GM12878 (cell line): ENCODE results near the gene MCEMP1. TPM values are rescaled to one million over a fixed set of nuclear protein-coding genes. Genes with fewer than 3 reads are reported as not detected.

Experiments used
- ATAC-seq: fragments of 200-7000 bp; cut with Tn5 transposase; 3 replicates; pipeline ENCODE4 v1.9.1; 2020; ENCODE audit warnings: mild to moderate bottlenecking, moderate library complexity
- BruUV-seq: library from RNA; stranded (reverse); fragments of 400-500 nt; replicated peaks from 2 replicates; lab custom pipeline; 2021; lab: Mats Ljungman, UMichigan
- CTCF ChIA-PET: fragments of 300-600 bp; sonication (Branson Sonifier 250); formaldehyde crosslinking; extraction: SDS; loops from one replicate; lab custom pipeline; 2021; ENCODE audit warnings: inconsistent platforms; lab: Yijun Ruan, JAX
- POLR2A ChIA-PET: fragments of 350-600 bp; formaldehyde crosslinking; extraction: SDS; loops from one replicate; lab custom pipeline; 2021; ENCODE audit warnings: inconsistent platforms; lab: Charles Lee
- RAD21 ChIA-PET: fragments of 300-600 bp; sonication (Branson Sonifier 250); formaldehyde crosslinking; loops from one replicate; lab custom pipeline; 2023; ENCODE audit warnings: antibody characterized with exemption; ENCODE audit not compliant: unreplicated experiment; lab: Charles Lee
- SMC1A ChIA-PET: fragments of 300-600 bp; sonication (Branson Sonifier 250); formaldehyde crosslinking; loops from one replicate; lab custom pipeline; 2023; ENCODE audit not compliant: unreplicated experiment, uncharacterized antibody; lab: Charles Lee
- DNase-seq: peaks from one replicate; pipeline ENCODE4 v3.0.0-alpha.2; 2011; ENCODE audit warnings: low read depth, low spot score
- FAIRE-seq: peaks from 3 replicates; lab custom pipeline; 2011; peaks lifted over from hg19 to GRCh38; lab: Jason Lieb, UNC
- H2AFZ ChIP-seq: 2 replicates; pipeline ENCODE4 v1.6.0; 2011; ENCODE audit warnings: low read depth, low read length, control low read depth; ENCODE audit not compliant: control insufficient read depth
- H3K27ac ChIP-seq: 2 replicates; pipeline ENCODE4 v1.5.1; 2011; ENCODE audit warnings: control low read depth; ENCODE audit not compliant: control insufficient read depth, insufficient read depth
- H3K27me3 ChIP-seq, 2 experiments: replicated peaks in 1 of 2; 2 replicates each; pipeline versions ENCODE4 v1.6.0 to v1.6.1; 2011; ENCODE audit warnings: low read length in 1 of 2; ENCODE audit not compliant: control insufficient read depth in 2 of 2, insufficient read depth in 2 of 2
- H3K36me3 ChIP-seq, 2 experiments: 2 replicates each; pipeline ENCODE4 v1.5.1; 2011; ENCODE audit warnings: low read length in 1 of 2; ENCODE audit not compliant: control insufficient read depth in 2 of 2, insufficient read depth in 2 of 2
- H3K4me1 ChIP-seq: 2 replicates; pipeline ENCODE4 v1.6.1; 2011; ENCODE audit warnings: mild to moderate bottlenecking, low read length, moderate library complexity, mixed read lengths; ENCODE audit not compliant: control insufficient read depth, insufficient read depth
- H3K4me2 ChIP-seq: 2 replicates; pipeline ENCODE4 v1.6.0; 2011; ENCODE audit warnings: control low read depth; ENCODE audit not compliant: control insufficient read depth, insufficient read depth
- H3K4me3 ChIP-seq: fragments of 200-600 bp; sonication (generic); 2 replicates; pipeline ENCODE4 v1.5.1; 2016
- H3K79me2 ChIP-seq: 2 replicates; pipeline ENCODE4 v1.6.0; 2011; ENCODE audit warnings: low read length; ENCODE audit not compliant: control insufficient read depth, insufficient read depth
- H3K9ac ChIP-seq: 2 replicates; pipeline ENCODE4 v1.8.0; 2011; ENCODE audit warnings: low read length, control low read depth, mixed read lengths; ENCODE audit not compliant: control insufficient read depth, insufficient read depth
- H3K9me3 ChIP-seq: replicated peaks from 3 replicates; pipeline ENCODE4 v1.5.1; 2011; ENCODE audit warnings: mild to moderate bottlenecking, low read length; ENCODE audit not compliant: control insufficient read depth, insufficient read depth
- H4K20me1 ChIP-seq: 2 replicates; pipeline ENCODE4 v1.6.0; 2011; ENCODE audit not compliant: control insufficient read depth, insufficient read depth
- ATF7 ChIP-seq: fragments of 450-650 bp; IDR thresholded peaks from 2 replicates; pipeline ENCODE4 v1.6.1; 2016; ENCODE audit warnings: low read depth, mild to moderate bottlenecking
- CHD1 ChIP-seq: IDR thresholded peaks from 2 replicates; pipeline ENCODE4 v1.6.1; 2012; ENCODE audit warnings: low read depth, low read length, improper control_type of control experiment
- CHD2 ChIP-seq: IDR thresholded peaks from 2 replicates; pipeline ENCODE4 v1.6.1; 2011; ENCODE audit warnings: low read depth, low read length, improper control_type of control experiment, borderline replicate concordance
- EP300 ChIP-seq, 2 experiments: fragments of 150-350 bp in 1 of 2; IDR thresholded peaks; 2 replicates each; pipeline ENCODE4 v1.6.1; 2011 to 2012; ENCODE audit warnings: low read depth in 2 of 2, low read length in 2 of 2, borderline replicate concordance in 1 of 2, improper control_type of control experiment in 1 of 2, inconsistent platforms in 1 of 2; ENCODE audit not compliant: control insufficient read depth in 1 of 2
- FOS ChIP-seq: IDR thresholded peaks from 3 replicates; pipeline ENCODE4 v1.6.1; 2011; ENCODE audit warnings: borderline replicate concordance; ENCODE audit not compliant: insufficient read length; ENCODE audit errors: extremely low read depth
- IKZF1 ChIP-seq: fragments of 450-650 bp; conservative IDR thresholded peaks from 2 replicates; pipeline ENCODE4 v1.6.1; 2017; ENCODE audit warnings: antibody characterized with exemption, mild to moderate bottlenecking
- IKZF2 ChIP-seq, 2 experiments: fragments of 450-650 bp; IDR thresholded peaks; 2 replicates each; pipeline ENCODE4 v1.6.1; 2017; ENCODE audit warnings: mild to moderate bottlenecking in 2 of 2, moderate library complexity in 2 of 2
- MLLT1 ChIP-seq: fragments of 450-650 bp; IDR thresholded peaks from 2 replicates; pipeline ENCODE4 v1.6.1; 2016; ENCODE audit warnings: mild to moderate bottlenecking
- MTA3 ChIP-seq: IDR thresholded peaks from 2 replicates; pipeline ENCODE4 v1.6.1; 2012; ENCODE audit warnings: low read length, inconsistent platforms, borderline replicate concordance
- MXI1 ChIP-seq: fragments of 150-350 bp; IDR thresholded peaks from 2 replicates; pipeline ENCODE4 v1.6.1; 2011; ENCODE audit warnings: low read depth, mild to moderate bottlenecking, inconsistent platforms, low read length, improper control_type of control experiment
- NR2C1 ChIP-seq: fragments of 450-650 bp; IDR thresholded peaks from 2 replicates; pipeline ENCODE4 v1.6.1; 2017; ENCODE audit warnings: antibody characterized with exemption, mild to moderate bottlenecking, moderate library complexity
- POLR2A ChIP-seq: IDR thresholded peaks from 2 replicates; pipeline ENCODE4 v1.6.1; 2011; ENCODE audit warnings: low read depth, mild to moderate bottlenecking, low read length
- RCOR1 ChIP-seq: conservative IDR thresholded peaks from 2 replicates; pipeline ENCODE4 v1.6.1; 2012; ENCODE audit warnings: low read depth, low read length, improper control_type of control experiment
- RUNX3 ChIP-seq: IDR thresholded peaks from 2 replicates; pipeline ENCODE4 v1.6.1; 2012; ENCODE audit warnings: low read length, inconsistent platforms
- SIX5 ChIP-seq: IDR thresholded peaks from 2 replicates; pipeline ENCODE4 v1.6.1; 2011; ENCODE audit warnings: mild to moderate bottlenecking, low read depth, low read length, moderate library complexity; ENCODE audit not compliant: severe bottlenecking
- SMARCA5 ChIP-seq: fragments of 450-650 bp; IDR thresholded peaks from 2 replicates; pipeline ENCODE4 v1.6.1; 2017; ENCODE audit warnings: mild to moderate bottlenecking
- TCF7 ChIP-seq: IDR thresholded peaks from 2 replicates; pipeline ENCODE4 v1.6.1; 2014; ENCODE audit warnings: antibody characterized with exemption, borderline replicate concordance
- YBX1 ChIP-seq: fragments of 450-650 bp; IDR thresholded peaks from 2 replicates; pipeline ENCODE4 v1.6.1; 2016; ENCODE audit warnings: antibody characterized with exemption
- ZNF384 ChIP-seq: IDR thresholded peaks from 2 replicates; pipeline ENCODE4 v1.6.1; 2012; ENCODE audit warnings: low read depth, mild to moderate bottlenecking, low read length, improper control_type of control experiment, borderline replicate concordance
- WGBS: methylation state at CpG from one replicate; pipeline ENCODE4 v1.1.6; 2016; ENCODE audit warnings: low lambda C conversion rate; ENCODE audit not compliant: insufficient replicate concordance, insufficient coverage; ENCODE audit errors: missing lambda C conversion rate; 5-methylcytosine and 5-hydroxymethylcytosine counted together
- in situ Hi-C: fragments of 300-500 bp; cut with MboI; formaldehyde crosslinking; loops from 9 replicates; pipeline ENCODE4 v1.14.3; 2018; ENCODE audit warnings: mixed read lengths
- intact Hi-C: fragments of 100-400 bp; cut with micrococcal nuclease; formaldehyde crosslinking; loops from one replicate; pipeline ENCODE4 v1.14.2; 2022; ENCODE audit not compliant: unreplicated experiment
- polyA plus RNA-seq, 11 experiments: library from polyadenylated mRNA; depleted of rRNA in 4 of 11; unstranded in 6 of 11; stranded (reverse) in 5 of 11; fragments of >200 nt; fragmentation: Nextera tagmentation in 4 of 11; fragmentation: Illumina TruSeq in 1 of 11; extraction: Ambion mirVana in 4 of 11; extraction: Trizol in 1 of 11; gene quantifications; 1 replicate in 1 of 11; 2 replicates in 10 of 11; pipeline versions ENCODE4 v1.2.1 to v1.2.3, GENCODE V29; 2011 to 2016; ENCODE audit warnings: inconsistent platforms in 2 of 11, missing spikeins in 2 of 11, low read depth in 1 of 11
- total RNA-seq, 4 experiments: library from RNA; depleted of rRNA in 3 of 4; stranded (reverse); fragments of >200 nt in 3 of 4; fragmentation: Illumina TruSeq in 1 of 4; extraction: Trizol in 1 of 4; gene quantifications; 2 replicates each; pipeline versions ENCODE4 v1.2.1 to v1.2.3, GENCODE V29; 2013 to 2021
- TF ChIP-seq, protein P1 (sequence below): fragments of 450-650 bp; IDR thresholded peaks from 2 replicates; pipeline ENCODE4 v1.6.1; 2017; ENCODE audit warnings: low read depth, mild to moderate bottlenecking, moderate library complexity

The MCEMP1 gene
- total and polyA plus RNA-seq, 10 of the 15 experiments (the other 5 are each of a cell fraction or from before 2014, with no cell fraction given): 0.08 to 0.55 (median 0.26) TPM; not detected in 1

GRCh38 chr19:7699417-7700401, 22.8 kb downstream of the MCEMP1 start:
- in situ Hi-C loops (loop anchor here (10.0 kb wide), 2 partner anchors 515 to 1175 kb away; no protein-coding TSS in a partner anchor), intact Hi-C loops (loop anchor here (2.0 to 10.0 kb wide), 3 partner anchors 43 to 495 kb away; no protein-coding TSS in a partner anchor)
- DNase-seq: peak; percentile 73
- POLR2A ChIA-PET: interaction anchor here (0.5 to 2.1 kb wide), 9 partner anchors 14 to 327 kb away, joined by 3 to 11 read pairs (median 3); partner anchors contain the start of gene TRAPPC5
- ATAC-seq: peak; percentile 40
- peak overlapping the region; percentile 94 for H3K27ac ChIP-seq
- SMC1A ChIA-PET: interaction anchor here (0.6 to 5.5 kb wide), 7 partner anchors 9 to 100 kb away, joined by 4 to 26 read pairs (median 4); partner anchors contain the start of gene TRAPPC5
- whole genome bisulfite sequencing: 17% methylated on average over 15 of the region's 15 CpGs
- H4K20me1 ChIP-seq: no peaks in the 10 kb centered on the region
- peak overlapping the region; percentile 88 for H3K9ac ChIP-seq
- BruUV-seq: TSS peak; percentile 95
- CTCF ChIA-PET: interaction anchor here (1.0 to 5.0 kb wide), 6 partner anchors 9 to 131 kb away, joined by 3 to 32 read pairs (median 5); partner anchors contain the start of gene TRAPPC5
- peaks cover 47% of the 10 kb centered on the region for H3K4me1 ChIP-seq
- H3K9me3 ChIP-seq: no peaks in the 10 kb centered on the region; the same call in 2 of the 3 replicates
- RAD21 ChIA-PET: interaction anchor here (0.8 to 2.9 kb wide), 7 partner anchors 10 to 244 kb away, joined by 3 to 19 read pairs (median 4); partner anchors contain the start of genes TIMM44 and TRAPPC5
- peaks cover 64% of the 10 kb centered on the region for H3K79me2 ChIP-seq
- H3K36me3 ChIP-seq: peaks cover 6 to 13% of the 10 kb centered on the region in 2 experiments; a peak in 3 of 4 replicates
- H3K27me3 ChIP-seq: no peaks in the 10 kb centered on the region
- no peak for FAIRE-seq
- peak overlapping the region; percentile 100 for H3K4me3 ChIP-seq
- H3K4me2 ChIP-seq: peak overlapping the region; percentile 97
- no peak overlapping the region for H2AFZ ChIP-seq
- TF ChIP-seq ATF7: peak; percentile 65
- no peak for TF ChIP-seq SIX5
- 0 out of 2 replicates have a peak, but pooled peaks have one; percentile 22 for TF ChIP-seq MTA3
- peak; percentile 36 for TF ChIP-seq RUNX3
- TF ChIP-seq POLR2A: peak; percentile 55; the same call in 1 of the 2 replicates
- TF ChIP-seq ZNF384: peak; percentile 87
- TF ChIP-seq, protein P1, sequence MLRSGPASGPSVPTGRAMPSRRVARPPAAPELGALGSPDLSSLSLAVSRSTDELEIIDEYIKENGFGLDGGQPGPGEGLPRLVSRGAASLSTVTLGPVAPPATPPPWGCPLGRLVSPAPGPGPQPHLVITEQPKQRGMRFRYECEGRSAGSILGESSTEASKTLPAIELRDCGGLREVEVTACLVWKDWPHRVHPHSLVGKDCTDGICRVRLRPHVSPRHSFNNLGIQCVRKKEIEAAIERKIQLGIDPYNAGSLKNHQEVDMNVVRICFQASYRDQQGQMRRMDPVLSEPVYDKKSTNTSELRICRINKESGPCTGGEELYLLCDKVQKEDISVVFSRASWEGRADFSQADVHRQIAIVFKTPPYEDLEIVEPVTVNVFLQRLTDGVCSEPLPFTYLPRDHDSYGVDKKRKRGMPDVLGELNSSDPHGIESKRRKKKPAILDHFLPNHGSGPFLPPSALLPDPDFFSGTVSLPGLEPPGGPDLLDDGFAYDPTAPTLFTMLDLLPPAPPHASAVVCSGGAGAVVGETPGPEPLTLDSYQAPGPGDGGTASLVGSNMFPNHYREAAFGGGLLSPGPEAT: peak; percentile 65; the same call in 1 of the 2 replicates
- TF ChIP-seq FOS: no peak
- TF ChIP-seq YBX1: no peak
- TF ChIP-seq EP300 (IDR thresholded peaks at IDR 0.05; ENCODE audit: borderline replicate concordance in 1 of 2, control insufficient read depth in 1 of 2, low read depth in 2 of 2, low read length in 2 of 2): peak in 1 of 2 experiments; percentile 34; a peak in 1 of 4 replicates
- TF ChIP-seq MXI1: 0 out of 2 replicates have a peak, but pooled peaks have one; percentile 47
- TF ChIP-seq NR2C1: no peak
- peak; percentile 68 for TF ChIP-seq IKZF1
- TF ChIP-seq CHD1: peak; percentile 42; the same call in 1 of the 2 replicates
- TF ChIP-seq SMARCA5: peak; percentile 79
- TF ChIP-seq MLLT1: peak; percentile 84
- no peak for TF ChIP-seq TCF7
- peak; percentile 48 to 54; a peak in 2 of 4 replicates for TF ChIP-seq IKZF2 (IDR thresholded peaks at IDR 0.05)
- TF ChIP-seq RCOR1: 0 out of 2 replicates have a peak, but pooled peaks have one; percentile 40
- TF ChIP-seq CHD2: 0 out of 2 replicates have a peak, but pooled peaks have one; percentile 13
